Adrenal gland (tissue), 12 donors: ENCODE measurements around the gene MRPL34. TPM values are rescaled to one million over a fixed set of nuclear protein-coding genes. Genes with fewer than 3 reads are reported as not detected.

Experiments used
- DNase-seq, 7 donors: peaks; one replicate each; pipeline ENCODE4 v3.0.0-alpha.2; 2019 to 2020
- H3K27ac ChIP-seq, 5 donors: fragments of 200-600 bp; sonication (generic) in 4 of 5; 1 replicate in 3 of 5; 2 replicates in 2 of 5; pipeline versions ENCODE4 v1.5.1 to v1.8.0; 2016 to 2020; ENCODE audit warnings: mild to moderate bottlenecking in 1 of 5
- H3K27me3 ChIP-seq: fragments of 200-600 bp; 2 replicates; pipeline ENCODE4 v1.8.0; 2021
- H3K36me3 ChIP-seq, 2 donors: fragments of 200-600 bp; replicated peaks in 1 of 2; 1 replicate in 1 of 2; 2 replicates in 1 of 2; pipeline versions ENCODE4 v1.5.1 to v1.8.0; 2018 to 2022
- H3K4me1 ChIP-seq, 2 donors: fragments of 200-600 bp; replicated peaks in 1 of 2; 1 replicate in 1 of 2; 2 replicates in 1 of 2; pipeline versions ENCODE4 v1.5.1 to v1.8.0; 2018 to 2021
- H3K4me3 ChIP-seq, 4 donors: fragments of 200-600 bp; sonication (generic) in 3 of 4; one replicate each; pipeline ENCODE4 v1.5.1; 2016 to 2018
- H3K9me3 ChIP-seq, 3 donors: fragments of 200-600 bp; sonication (generic) in 1 of 3; replicated peaks in 1 of 3; 1 replicate in 2 of 3; 2 replicates in 1 of 3; pipeline versions ENCODE4 v1.5.1 to v1.8.0; 2016 to 2021
- POLR2A ChIP-seq, 2 donors: fragments of 450-650 bp; IDR thresholded peaks; one replicate each; pipeline ENCODE4 v1.6.1; 2017; ENCODE audit warnings: antibody characterized with exemption in 2 of 2, mild to moderate bottlenecking in 2 of 2, moderate library complexity in 1 of 2
- WGBS, 4 donors: extraction: QIAGEN DNeasy Blood & Tissue Kit in 2 of 4; methylation state at CpG; one replicate each; pipeline versions ENCODE4 v1.1.5 to v1.1.7; 2013 to 2017; 5-methylcytosine and 5-hydroxymethylcytosine counted together
- intact Hi-C, 2 donors: fragments of 100-400 bp; cut with DNase I; formaldehyde crosslinking; loops; one replicate each; pipeline versions ENCODE4 v1.14.1 to v1.15.0; 2022 to 2023
- polyA plus RNA-seq, 3 donors: library from polyadenylated mRNA; stranded (reverse); fragments of 200-250 nt in 2 of 3; fragments of 350-450 nt in 1 of 3; fragmentation: Illumina TruSeq in 1 of 3; extraction: RNeasy Lipid Tissue Mini Kit (QIAGEN cat#74804) in 1 of 3; gene quantifications; one replicate each; pipeline ENCODE4 v1.2.3, GENCODE V29; 2013 to 2014
- total RNA-seq, 9 donors: library from RNA; depleted of rRNA in 4 of 9; stranded (reverse); fragments of >200 nt in 4 of 9; fragments of 120-200 nt in 1 of 9; fragmentation: NEBNext Ultra II Directional in 1 of 9; extraction: Animal tissue kit (Norgen Biotek cat#: 25700) in 1 of 9; gene quantifications; one replicate each; pipeline versions ENCODE4 v1.1.0 to v1.2.4, GENCODE V29; 2013 to 2023
- TF ChIP-seq, protein P1 (sequence below), 6 experiments: fragments of 450-650 bp in 4 of 6; fragments of 200-600 bp in 2 of 6; sonication (generic) in 1 of 6; IDR thresholded peaks; 1 replicate in 5 of 6; 2 replicates in 1 of 6; pipeline versions ENCODE4 v1.5.1 to v1.8.0; 2016 to 2021; ENCODE audit warnings: antibody characterized with exemption in 6 of 6, mild to moderate bottlenecking in 2 of 6, moderate library complexity in 1 of 6
- donor health status: healthy with polysubstance abuse.
- donor health status: Bipolar disorder and iron deficiency.
- donor health status: DM: yes; HTN: yes; CAD: no.
- donor health status: DM: no; HTN: no; CAD: no.
- donor health status: DM: no; HTN: no; CAD: no.
- donor health status: DM: yes; HTN: yes; CAD: no.

Gene MRPL34
- total and polyA plus RNA-seq, 12 donors: 95.8 to 358 (median 152) TPM

DNA sequence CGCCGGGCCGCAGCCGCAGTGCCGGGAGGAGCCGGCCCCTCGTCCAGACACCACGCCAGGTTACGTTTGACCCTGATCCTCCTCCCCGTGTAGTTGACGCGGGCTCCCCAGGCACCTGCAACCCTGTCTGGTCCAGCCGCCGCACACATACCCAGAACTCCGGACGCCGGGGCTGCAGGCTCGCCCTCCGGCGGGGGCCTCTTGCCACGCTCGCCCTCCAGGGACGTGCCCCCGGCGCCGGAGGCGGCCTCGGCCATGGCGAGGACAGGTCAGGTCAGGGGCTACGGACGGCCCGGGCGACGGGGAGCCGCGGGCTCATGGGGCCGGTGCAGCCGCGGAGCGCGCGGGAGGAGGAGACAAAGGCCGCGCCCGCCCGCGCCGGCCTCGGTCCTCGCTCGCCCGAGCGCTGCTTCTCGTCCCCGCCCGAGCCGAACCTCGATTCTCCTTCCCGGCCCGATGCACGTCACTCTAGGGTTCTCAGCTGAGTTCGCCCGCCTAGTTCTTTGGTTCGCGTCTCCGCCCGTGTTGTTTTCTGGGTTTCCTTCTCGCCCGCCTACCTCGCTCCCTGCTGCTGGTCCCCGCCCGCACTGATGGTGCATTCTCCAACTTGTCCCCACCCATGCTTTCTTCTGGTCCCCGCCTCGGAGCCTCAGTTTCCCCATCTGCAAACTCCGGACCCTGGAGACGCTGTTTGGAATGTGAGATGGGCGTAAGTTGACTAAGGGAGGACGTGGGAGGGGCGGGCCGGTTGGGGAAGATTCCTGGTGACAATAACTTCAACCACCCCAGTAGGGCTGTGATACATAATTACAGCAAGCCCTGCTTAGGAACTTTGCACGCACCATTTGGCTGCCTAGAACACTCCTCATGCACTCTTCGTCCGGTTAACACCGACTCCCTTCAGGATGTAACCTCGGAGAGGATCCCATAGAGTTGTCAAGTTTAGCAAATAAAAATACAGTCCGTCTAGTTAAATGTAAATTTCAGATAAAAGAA lies 29.0 kb downstream of the MRPL34 start, which contains the start of gene ANO8:
Gene ANO8, minus strand, starts transcription at position 442 of the 996 bp plus-strand sequence. Its CDS starts 185 bp downstream, at position 257.
- TF ChIP-seq, protein P1, sequence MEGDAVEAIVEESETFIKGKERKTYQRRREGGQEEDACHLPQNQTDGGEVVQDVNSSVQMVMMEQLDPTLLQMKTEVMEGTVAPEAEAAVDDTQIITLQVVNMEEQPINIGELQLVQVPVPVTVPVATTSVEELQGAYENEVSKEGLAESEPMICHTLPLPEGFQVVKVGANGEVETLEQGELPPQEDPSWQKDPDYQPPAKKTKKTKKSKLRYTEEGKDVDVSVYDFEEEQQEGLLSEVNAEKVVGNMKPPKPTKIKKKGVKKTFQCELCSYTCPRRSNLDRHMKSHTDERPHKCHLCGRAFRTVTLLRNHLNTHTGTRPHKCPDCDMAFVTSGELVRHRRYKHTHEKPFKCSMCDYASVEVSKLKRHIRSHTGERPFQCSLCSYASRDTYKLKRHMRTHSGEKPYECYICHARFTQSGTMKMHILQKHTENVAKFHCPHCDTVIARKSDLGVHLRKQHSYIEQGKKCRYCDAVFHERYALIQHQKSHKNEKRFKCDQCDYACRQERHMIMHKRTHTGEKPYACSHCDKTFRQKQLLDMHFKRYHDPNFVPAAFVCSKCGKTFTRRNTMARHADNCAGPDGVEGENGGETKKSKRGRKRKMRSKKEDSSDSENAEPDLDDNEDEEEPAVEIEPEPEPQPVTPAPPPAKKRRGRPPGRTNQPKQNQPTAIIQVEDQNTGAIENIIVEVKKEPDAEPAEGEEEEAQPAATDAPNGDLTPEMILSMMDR (IDR thresholded peaks at IDR 0.05): no peak
- peak in 1 of 2 donors; percentile 79 for TF ChIP-seq POLR2A (IDR thresholded peaks at IDR 0.05)
- 2 to 8% (median 4%) methylated on average over 30 to 86 of the region's 86 CpGs for WGBS, 4 donors
- peaks cover 8 to 26% of the 10 kb centered on the region in 2 donors for H3K4me1 ChIP-seq
- intact Hi-C loops: no loop called here
- DNase-seq: peak; percentile 92 to 96 (median 94)
- no peaks in the 10 kb centered on the region for H3K36me3 ChIP-seq
- peak within 1 kb of the TSS; percentile 6 to 76 (median 50) for H3K4me3 ChIP-seq
- peak within 1 kb of the TSS; percentile 72 to 91 (median 83) for H3K27ac ChIP-seq
- no peaks in the 10 kb centered on the region for H3K9me3 ChIP-seq
- no peaks in the 10 kb centered on the region for H3K27me3 ChIP-seq

DNA sequence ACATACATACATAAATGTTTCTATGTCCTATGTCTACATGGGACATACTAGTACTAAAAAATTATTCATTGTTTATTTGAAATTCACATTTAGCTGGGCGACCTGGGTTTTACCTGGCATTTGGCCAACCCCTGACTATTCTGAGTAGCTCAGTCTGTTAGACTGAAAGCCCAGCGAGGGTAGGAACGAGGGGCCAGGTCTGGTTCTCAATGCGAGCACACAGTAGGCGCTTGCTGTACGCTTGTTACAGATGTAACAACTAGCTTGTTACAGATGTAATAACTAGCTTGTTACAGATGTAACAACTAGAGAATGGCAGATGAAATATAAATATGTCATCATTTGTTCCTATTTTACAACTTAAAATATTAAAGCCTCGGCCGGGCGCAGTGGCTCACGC lies 29.9 kb downstream of the MRPL34 start:
- Histone ChIP-seq H3K9me3 (no peaks in the 10 kb centered on the region), H3K27me3 (no peaks in the 10 kb centered on the region), H3K4me1 (peaks cover 11 to 26% of the 10 kb centered on the region in 2 donors), H3K4me3 (no peak overlapping the region), H3K27ac (no peak overlapping the region), H3K36me3 (no peaks in the 10 kb centered on the region)
- intact Hi-C loops: no loop called here
- WGBS, 4 donors: 60 to 66% (median 65%) methylated on average over 10 of the region's 10 CpGs
- peak in 2 of 7 donors; percentile 33 to 54 for DNase-seq
- TF ChIP-seq POLR2A (IDR thresholded peaks at IDR 0.05): no peak
- TF ChIP-seq, protein P1 (IDR thresholded peaks at IDR 0.05): no peak

DNA sequence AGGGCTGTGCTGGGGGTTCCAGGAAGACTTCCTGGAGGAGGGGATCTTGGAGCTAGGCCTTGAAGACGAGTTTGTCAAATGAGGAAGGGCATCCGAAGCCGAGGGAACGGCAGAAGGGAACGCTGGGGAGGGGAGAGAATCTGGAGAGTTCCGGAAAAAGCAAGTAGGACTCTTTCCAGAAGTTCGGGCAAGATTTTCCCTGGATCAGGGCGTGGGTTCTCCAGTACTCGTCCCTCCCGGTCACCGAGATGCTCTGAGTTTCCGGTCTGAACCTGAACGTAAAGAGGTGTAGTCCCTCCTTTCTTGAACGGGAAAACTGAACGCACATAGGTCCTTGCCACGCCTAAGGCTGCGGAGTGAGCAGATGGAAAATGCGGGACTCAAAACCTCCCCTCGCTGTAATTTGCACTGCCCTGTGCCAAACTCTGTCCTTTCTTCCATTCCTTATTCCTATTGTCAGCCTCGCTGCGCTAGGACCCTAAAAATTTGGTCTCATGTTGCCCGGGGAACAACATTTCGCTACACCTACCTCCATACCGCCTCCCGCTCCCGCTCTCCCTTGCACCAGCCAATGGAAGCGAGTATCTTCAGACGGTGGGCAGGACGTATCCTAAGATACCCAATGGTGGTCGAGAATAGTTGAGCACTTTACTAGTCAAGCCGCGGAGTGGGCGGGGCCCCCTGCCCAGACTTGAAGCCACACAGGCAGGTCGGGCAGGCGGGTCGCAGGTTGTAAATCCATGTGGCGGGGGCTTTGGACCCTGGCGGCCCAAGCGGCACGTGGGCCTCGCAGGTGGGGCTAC lies 31.4 kb downstream of the MRPL34 start, which contains the start of gene GTPBP3:
Gene GTPBP3, plus strand, starts transcription at position 682 of the 803 bp plus-strand sequence. Its CDS starts 59 bp downstream, at position 741.
- intact Hi-C loops: no loop called here
- Histone ChIP-seq H3K9me3 (no peaks in the 10 kb centered on the region), H3K36me3 (no peaks in the 10 kb centered on the region), H3K4me1 (peaks cover 19 to 26% of the 10 kb centered on the region in 2 donors), H3K4me3 (peak within 1 kb of the TSS; percentile 63 to 100 (median 74)), H3K27me3 (no peaks in the 10 kb centered on the region), H3K27ac (peak within 1 kb of the TSS; percentile 87 to 100 (median 92))
- 0% methylated on average over 18 to 41 of the region's 41 CpGs for WGBS, 4 donors
- TF ChIP-seq, protein P1 (IDR thresholded peaks at IDR 0.05): no peak
- peak in 1 of 2 donors; percentile 47 for TF ChIP-seq POLR2A (IDR thresholded peaks at IDR 0.05)
- peak; percentile 94 to 99 (median 99) for DNase-seq
